Measurements from ENCODE around the gene VSIG8. TPM values are rescaled to one million over a fixed set of nuclear protein-coding genes. Genes with fewer than 3 reads are reported as not detected.

Gene VSIG8
- polyA plus RNA-seq, 4 donors = 0.11 to 0.76 (median 0.32) TPM; not detected in 1

DNA sequence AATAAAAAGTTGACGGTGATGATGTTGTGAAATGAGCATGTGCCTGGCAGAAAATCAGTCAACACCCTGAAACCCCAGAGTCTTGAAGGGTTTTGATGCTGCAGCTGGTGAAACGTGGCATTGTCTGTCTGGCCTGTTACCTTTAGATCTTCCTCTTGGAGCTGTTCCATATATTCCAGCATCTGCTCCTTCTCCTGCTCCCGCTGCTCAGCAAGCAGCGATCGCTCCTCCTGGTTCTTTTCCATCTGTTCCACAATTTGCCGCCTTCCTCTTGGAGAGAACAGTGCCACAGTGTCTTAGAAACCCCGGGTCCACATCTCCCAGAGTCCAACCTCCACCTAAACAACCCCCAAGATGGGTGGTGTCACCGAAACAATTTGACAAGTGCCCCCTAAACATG lies 21.8 kb upstream of the VSIG8 start:
- DNase-seq (ENCODE audit: low read depth in 4 of 4, low spot score in 3 of 4) = no peak

GRCh38 chr1:159883134-159883533 lies 20.7 kb upstream of the VSIG8 start:
- DNase-seq (ENCODE audit: low read depth in 4 of 4, low spot score in 3 of 4) = no peak

DNA sequence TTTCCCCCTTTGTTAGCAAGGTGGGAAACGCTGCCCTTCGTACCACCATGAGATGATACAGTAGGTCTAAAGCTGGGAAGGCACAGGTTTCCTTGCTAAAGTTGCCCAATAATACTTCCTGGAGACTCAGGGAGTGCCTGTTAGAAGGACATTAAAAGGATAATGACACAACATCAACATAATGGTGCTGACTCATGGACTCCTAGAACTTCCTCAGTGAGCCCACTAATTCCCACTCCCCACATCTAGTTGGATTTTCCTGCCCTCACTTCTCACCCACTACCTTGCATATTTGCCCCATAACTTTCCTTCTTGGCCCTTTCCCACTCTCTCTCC lies 20.0 kb upstream of the VSIG8 start:
- no peak for DNase-seq (ENCODE audit: low read depth in 4 of 4, low spot score in 3 of 4)

DNA sequence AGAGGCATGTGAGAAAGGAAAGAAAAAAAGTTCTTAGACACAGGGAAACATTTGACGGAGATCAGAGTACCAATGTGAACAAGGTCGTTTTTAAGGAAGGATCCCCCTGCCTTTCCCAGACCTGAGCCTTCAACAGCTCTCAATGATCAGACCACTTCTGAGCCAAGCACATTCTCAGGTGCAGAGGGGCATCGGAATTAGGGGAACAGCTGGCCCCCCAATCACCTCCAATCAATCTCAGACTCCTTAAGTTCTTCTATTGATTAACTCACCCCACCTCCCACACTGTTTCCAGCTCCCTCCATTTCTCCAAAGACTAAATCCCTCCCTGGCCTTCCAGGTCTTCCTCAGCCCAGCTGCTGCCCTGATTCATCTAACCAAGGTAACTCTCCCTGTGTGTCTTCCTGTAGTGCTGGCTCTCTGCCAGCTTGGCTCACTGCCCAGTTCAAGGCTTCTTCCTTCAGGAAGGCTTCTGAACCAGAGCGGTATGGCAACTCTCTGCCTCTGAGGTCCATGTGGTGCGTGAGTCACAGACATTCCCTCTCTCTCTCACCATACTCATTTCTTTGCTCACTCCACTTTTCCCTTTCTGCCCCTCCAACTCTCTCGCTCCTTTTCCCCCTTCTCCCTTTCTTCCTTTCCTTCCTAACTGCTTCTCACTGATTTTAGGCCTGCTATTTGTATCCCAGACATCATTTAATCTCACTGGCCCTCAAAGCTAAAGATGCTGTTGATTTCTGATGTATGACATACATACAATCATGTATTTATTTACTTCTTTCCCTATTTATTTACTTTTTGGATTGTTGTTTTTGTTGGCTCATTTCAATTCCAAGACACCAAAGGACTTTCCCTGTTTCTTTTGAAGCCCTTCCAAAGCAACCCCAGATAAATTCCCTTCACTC lies 19.4 kb upstream of the VSIG8 start:
- peak in 2 of 4 donors; percentile 60 to 66 for DNase-seq (ENCODE audit: low read depth in 4 of 4, low spot score in 3 of 4)

DNA sequence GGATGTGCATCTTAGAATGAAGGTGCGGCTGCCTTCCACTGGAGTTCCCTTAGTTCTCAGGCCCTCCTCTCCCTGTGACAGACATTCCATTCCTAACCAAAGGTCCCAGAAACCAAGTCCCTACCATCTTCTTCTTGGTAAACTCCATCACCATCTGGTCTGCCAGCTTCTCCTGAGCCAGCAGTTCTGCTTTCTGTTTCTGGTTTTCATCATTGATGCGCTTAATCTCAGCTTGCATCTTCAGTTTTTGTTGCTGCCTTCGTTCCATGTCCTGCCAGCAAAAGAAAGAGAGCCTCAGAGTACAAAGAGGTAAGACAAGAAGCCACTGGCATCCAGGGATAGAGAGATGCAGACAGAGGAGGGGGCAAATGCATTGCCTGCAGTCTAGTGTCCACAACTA lies 18.0 kb upstream of the VSIG8 start:
- DNase-seq (ENCODE audit: low read depth in 4 of 4, low spot score in 3 of 4) = no peak

- no peak for DNase-seq (ENCODE audit: low read depth in 4 of 4, low spot score in 3 of 4)
Observed at GRCh38 chr1:159879977-159880376, 17.5 kb upstream of the VSIG8 start.

DNA sequence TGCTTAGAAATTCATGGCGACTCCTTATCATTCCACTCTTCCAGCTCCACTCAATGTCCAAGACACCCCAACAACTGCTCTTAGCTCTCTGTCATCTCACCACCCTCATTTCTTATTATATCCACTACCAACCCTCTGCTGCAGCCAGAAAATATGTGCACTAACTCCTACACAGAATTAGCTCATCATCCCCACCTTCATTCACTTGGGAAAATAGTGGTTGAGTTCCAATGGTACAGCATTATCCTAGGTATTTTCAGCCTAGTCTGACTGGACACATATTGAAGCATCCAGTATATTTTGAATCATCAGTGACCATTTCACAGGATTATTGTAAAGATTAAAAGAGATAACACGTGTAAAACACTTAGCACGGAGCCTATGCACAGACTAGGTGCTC lies 16.7 kb upstream of the VSIG8 start:
- DNase-seq (ENCODE audit: low read depth in 4 of 4, low spot score in 3 of 4) = no peak

DNA sequence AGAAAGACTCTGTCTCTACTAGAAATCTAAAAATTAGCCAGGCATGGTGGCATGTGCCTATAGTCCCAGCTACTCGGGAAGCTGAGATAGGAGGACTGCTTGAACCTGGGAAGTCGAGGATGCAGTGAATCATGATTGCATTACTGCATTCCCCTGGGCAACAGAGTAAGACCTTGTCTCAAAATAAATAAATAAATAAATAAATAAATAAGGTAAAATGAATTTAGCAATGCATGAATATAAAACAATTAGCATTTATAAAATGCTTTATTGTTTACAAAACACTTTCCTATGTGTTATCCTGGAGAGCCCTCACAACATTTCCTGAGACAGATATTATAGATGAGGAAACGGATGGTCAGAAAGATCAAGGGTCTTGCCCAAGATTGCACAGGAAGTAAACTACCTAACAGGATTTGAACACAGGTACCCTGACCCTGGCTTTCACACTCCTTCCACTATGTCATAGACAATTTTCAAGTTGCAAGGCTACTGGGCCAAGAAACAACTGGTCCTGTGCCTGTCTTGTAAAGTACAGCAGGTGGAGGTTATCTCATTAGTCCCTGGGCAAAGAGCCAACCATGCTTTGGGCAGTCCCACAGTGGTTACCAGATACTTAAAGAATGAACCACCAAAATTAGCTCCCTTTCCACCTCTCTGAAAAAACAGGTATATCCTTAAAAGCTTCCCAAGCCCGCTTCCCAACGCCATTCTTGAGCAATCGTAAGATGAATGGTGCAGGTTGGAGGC lies 15.4 kb upstream of the VSIG8 start:
- no peak for DNase-seq (ENCODE audit: low read depth in 4 of 4, low spot score in 3 of 4)

- DNase-seq (ENCODE audit: low read depth in 4 of 4, low spot score in 3 of 4) = no peak
Observed at GRCh38 chr1:159873530-159874143, 11.2 kb upstream of the VSIG8 start.

DNA sequence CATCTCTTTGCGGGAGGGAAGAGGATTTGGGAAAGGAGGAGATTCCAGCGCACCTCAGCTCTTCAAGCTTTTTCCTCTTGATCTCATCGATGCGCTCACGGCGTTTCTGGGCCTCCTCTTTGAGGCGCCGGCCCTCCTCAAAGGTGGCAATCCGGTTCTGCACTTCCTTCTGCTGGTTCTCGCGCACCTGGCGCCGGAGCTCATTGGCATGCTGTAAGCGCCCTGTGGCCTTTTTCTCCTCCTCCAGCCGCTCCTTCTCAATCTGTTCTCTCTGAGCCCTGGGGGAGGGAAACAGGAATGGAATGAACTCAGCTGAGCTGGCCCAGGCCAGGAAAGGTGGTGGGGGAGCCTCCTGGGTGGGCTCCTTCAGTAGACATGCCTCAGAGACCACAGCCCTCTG lies 10.4 kb upstream of the VSIG8 start:
- DNase-seq (ENCODE audit: low read depth in 4 of 4, low spot score in 3 of 4) = no peak

DNA sequence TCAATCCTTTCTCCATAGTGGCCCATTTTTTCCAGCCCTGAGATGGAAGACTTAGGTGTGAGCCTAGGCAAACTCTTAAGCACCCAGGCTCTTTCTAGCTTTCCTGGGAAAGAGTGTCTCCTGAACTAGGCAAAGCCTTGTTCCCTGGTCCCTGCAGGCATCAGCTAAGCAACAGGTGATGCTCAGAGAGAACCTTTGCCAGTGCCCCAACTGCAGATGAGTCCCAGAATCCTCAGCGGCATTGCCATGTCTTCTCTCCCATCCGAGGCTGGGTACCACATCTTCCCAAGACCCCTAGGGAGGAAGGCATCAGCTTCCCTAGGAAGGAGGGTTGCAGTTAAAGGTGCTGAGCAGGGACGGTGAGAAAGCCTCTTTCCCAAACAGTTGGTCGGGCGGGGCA lies 8.2 kb upstream of the VSIG8 start:
- no peak for DNase-seq (ENCODE audit: low read depth in 4 of 4, low spot score in 3 of 4)

DNA sequence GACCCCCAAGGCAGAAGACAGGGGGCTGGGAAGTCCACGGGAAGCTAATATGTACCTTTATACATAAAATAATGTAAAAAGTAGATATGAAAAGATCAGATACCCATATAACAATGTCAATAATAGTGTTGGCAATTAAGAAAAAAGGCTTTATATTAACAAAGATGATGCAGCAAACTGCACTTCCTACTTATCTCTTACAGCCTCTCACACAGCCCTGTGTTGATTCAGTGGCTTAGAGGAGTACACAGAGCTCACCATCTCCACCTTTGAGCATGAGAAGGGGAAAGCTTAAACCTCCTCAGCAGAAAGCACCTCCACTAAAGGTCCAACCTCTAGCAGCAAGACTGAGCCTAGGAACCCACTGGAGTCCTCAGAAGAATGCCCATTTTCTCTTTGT lies 7.2 kb upstream of the VSIG8 start:
- no peak for DNase-seq (ENCODE audit: low read depth in 4 of 4, low spot score in 3 of 4)

GRCh38 chr1:159869173-159869572 lies 6.7 kb upstream of the VSIG8 start:
- no peak for DNase-seq (ENCODE audit: low read depth in 4 of 4, low spot score in 3 of 4)

- no peak for DNase-seq (ENCODE audit: low read depth in 4 of 4, low spot score in 3 of 4)
Observed at GRCh38 chr1:159868766-159869165, 6.3 kb upstream of the VSIG8 start.

DNA sequence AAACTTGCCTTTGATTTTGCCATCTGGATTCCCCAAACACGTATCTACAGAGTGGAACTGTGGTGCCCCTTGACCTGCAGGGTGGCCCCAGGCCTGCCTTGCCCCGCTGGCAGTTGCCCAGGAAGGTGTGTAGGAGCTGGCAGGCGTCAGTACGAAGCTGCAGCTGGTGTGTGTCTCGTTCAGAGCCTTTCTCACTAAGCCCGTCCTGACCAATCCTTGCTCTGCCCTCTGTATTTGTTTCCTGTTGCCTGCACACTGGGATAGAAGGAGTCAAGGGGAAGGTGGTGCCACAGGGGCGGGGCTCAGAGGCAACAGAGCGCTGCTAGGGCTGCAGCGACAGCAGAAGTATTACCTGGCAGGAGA lies 5.2 kb upstream of the VSIG8 start:
- peak in 3 of 4 donors; percentile 53 to 69 (median 53) for DNase-seq (ENCODE audit: low read depth in 4 of 4, low spot score in 3 of 4)

DNA sequence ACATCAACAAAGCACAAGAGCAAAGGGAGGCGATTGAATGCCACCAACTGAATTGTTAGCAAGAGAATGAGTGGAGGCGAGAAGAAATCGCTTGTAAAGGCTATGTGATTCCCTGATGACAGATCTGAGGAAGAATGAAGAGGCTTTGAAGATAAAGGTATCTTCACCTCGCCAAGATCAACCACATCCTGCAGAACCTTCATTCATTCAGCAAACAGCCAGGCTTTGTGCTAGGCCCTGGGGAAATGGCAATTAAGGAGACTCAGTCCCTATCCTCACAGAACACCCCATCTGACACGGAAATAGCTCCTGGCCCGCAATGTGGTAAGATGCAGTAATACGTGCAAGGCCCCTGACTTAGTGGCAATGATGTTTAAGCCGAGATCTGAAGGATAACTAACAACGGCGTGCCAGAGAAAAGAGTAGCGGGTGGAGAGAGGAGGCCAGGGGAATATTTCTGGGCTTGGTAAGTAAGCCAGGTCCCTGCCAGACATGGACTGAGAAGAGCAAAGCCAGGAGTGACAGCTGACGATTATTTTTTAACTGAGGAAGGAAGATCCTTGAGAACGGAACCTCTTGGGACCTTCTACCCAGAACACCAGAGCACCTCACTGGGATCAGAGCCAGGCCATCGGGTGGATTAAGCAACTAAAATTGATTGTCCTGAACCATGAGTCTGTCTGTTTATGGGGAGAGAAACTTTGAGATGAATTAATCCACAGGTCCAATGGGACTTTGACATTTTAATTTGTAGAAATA lies 4.6 kb upstream of the VSIG8 start:
- DNase-seq (ENCODE audit: low read depth in 4 of 4, low spot score in 3 of 4) = no peak

GRCh38 chr1:159866066-159866465 lies 3.6 kb upstream of the VSIG8 start:
- DNase-seq (ENCODE audit: low read depth in 4 of 4, low spot score in 3 of 4) = no peak

DNA sequence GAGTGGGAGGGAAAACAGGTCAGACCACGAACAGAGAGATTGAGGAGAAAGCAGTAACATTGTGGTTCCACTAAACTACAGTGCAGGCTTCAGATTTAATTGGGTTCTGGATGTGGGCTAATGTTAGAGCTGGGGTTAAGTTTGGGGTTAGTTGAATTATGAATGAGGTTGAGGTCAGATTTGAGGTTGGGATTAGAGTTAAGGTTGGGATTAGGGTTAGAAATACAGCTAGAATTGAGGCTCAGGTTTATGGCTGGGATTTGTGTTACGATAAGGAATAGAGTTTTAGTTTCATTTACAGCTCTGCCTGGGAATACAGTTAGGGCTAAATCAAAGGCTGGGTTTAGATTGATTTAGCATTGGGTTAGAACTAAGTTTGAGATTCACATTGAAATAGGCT lies 1.8 kb upstream of the VSIG8 start:
- no peak for DNase-seq (ENCODE audit: low read depth in 4 of 4, low spot score in 3 of 4)

- no peak for DNase-seq (ENCODE audit: low read depth in 4 of 4, low spot score in 3 of 4)
Observed at GRCh38 chr1:159862031-159862430, 426 bp downstream of the VSIG8 start.

DNA sequence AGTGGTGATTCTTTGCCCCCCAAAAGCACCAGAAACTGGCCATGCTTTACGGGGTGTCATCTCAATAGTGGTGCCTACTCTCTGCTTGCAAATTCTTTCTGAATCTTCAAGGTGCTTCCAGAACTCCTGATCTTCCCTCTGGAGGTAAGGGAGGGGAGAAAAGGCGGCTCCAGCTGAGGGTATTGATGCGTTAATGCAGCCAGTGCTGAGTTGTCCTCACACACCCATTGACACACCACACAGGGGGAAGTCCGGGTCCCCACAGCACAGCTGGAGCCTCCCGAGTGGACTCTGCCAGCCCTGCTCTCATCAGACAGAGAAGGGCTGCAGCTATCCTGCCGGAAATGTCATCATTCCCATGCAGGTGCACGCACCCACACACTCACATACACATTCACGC lies 1.2 kb downstream of the VSIG8 start:
- no peak for DNase-seq (ENCODE audit: low read depth in 4 of 4, low spot score in 3 of 4)

DNA sequence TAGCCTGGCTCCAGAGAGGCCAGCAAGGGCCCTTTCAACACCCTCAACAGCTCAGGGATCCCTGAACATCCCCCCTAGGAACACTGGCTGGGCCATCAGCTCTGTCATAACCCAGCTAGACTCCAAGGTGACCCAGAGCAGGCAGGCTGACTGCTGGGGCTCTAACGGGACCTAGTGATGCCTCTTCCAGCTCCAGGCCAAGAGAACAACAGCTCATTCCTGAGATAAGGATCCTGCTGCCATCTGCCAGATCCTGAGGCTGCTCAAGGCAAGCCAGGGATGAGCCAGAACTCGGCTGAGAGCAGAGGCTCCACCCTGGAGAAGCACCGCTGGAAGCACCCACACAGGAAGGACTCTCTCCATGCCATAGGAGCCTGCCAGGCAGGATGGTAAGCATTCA lies 2.0 kb downstream of the VSIG8 start:
- no peak for DNase-seq (ENCODE audit: low read depth in 4 of 4, low spot score in 3 of 4)

Data from left renal pelvis (tissue), 4 donors.